ENCODE data around the gene INTS1.

The INTS1 gene

DNA sequence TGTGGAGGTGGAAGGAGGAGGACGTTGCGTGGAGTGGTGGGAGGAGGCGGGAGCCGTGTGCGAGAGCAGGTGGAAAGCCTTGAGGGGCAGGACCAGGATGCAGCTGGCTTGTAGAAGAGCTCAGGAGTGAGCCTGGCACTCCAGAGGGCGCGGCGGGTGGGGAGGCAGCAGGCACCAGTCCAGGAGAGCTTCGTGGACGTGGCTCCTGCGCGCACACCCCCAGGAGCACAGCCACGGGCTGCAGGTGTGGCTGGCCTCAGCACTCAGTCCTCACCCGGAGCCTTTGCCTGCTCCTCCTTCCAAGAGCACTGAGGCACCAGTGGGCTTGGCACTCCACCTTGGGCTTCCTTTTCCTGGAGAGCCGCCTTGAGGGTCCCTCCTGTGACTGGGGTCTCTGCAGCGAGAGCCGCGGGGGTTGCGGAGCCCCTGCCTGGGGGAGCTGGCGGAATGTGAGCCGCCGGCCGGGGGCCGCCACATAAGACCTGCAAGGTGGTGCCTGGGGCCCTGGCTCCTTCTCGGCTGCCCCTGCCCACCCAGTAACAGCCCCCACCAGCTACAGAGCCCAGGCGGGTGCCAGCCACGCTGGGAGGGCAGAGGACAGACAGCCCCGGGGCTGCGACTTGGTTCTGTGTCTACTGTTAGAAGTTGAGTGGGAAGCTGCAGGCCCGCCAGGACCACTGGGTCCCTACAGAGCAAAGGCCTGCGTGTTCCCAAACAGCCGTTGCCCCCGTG, 37.4 kb upstream of the INTS1 start:
- no peak for DNase-seq

- DNase-seq: no peak
Measured at GRCh38 chr7:1540776-1541271, 36.6 kb upstream of the INTS1 start.

DNA sequence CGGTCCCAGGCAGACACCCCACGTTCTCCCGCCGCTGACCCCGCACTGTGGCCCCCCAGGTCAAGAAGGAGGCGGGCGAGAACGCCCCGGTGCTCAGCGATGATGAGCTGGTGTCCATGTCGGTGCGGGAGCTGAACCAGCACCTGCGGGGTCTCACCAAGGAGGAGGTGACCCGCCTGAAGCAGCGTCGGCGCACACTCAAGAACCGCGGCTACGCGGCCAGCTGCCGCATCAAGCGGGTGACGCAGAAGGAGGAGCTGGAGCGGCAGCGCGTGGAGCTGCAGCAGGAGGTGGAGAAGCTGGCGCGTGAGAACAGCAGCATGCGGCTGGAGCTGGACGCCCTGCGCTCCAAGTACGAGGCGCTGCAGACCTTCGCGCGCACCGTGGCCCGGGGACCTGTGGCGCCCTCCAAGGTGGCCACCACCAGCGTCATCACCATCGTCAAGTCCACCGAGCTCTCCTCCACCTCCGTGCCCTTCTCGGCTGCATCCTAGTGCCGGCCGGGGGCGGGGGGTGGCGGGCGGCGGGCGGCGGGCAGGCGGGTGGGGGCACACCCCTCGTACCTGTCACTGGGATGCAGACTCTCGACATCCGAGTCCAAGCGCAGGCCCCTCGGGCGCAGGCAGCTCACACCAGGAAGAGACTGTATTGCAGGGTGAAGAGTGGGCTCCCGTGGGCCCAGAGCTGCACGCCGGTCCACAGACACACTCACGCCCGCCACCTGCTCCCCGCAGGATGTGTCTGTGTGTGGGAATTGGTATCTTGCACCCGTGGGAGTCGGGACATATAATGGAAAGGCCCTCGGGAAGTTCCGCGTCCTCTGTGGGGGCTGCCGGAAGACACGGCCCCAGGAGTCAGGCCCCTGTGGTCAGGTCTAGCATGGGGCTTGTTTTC, 35.9 kb upstream of the INTS1 start:
- DNase-seq: no peak

DNA sequence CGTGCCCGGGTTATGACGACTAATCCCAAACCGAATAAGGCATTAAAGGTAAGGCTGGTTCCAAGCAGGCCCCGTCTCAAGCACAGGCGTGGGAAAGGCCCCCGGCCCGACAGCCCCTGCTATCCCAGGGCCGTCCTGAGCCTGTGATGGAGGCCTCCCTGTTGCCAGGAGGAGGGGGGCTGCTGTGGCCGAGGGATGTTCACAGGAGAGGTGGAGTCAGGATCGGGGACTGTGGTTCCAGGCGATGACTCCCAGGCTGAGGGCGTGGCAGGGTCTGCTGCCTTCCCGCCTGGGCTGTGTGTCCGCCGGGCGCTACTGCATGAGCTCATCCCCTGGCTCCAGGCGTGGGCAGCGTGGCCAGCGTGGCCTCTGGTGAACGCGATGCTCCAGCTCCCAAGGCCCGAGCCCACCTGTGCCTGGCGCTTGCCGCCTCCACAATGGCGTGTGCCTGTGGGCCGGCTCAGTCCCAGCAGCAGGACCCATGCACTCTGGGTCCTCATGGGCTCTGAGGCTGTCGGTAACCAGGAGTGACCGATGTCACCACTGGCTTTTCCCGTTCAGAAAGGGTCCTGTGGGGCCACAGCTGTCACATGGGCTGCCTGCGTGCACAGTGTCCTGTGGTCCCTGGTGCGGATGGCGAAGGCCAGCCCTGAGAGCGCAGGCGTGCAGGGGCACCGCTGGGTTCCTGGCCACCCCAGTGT, 35.1 kb upstream of the INTS1 start:
- no peak for DNase-seq

DNA sequence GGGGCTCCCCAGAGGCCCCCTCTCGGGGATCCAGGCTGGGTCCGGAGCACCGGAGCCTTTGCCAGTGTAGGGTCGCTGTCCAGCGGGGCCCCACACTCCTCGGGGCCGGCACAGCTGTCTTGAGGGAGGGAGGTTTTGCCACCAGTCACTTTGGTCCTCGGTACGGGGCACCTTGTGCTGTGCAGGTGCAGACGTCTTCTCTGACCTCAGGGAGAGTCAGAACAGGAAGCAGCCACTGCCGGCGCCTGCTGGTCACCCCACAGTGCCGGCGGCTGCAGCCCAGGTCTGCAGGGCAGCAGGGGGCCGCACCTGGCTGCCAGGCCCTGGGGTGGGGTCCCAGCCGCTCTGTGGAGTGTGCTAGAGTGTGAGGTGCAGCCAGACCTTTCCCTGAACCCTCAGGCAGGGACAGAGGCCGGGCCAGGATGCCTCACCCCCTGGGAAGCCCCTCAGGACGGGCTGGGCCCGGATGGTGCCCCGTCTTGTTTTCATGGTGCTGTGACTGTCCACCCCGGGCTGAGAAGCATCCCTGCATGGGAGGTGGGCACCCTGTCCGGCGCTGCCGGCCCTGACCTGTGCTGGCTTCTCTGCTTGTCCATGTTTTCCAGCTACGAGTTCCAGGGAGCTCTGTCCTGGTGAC, 34.5 kb upstream of the INTS1 start:
- DNase-seq: no peak

DNA sequence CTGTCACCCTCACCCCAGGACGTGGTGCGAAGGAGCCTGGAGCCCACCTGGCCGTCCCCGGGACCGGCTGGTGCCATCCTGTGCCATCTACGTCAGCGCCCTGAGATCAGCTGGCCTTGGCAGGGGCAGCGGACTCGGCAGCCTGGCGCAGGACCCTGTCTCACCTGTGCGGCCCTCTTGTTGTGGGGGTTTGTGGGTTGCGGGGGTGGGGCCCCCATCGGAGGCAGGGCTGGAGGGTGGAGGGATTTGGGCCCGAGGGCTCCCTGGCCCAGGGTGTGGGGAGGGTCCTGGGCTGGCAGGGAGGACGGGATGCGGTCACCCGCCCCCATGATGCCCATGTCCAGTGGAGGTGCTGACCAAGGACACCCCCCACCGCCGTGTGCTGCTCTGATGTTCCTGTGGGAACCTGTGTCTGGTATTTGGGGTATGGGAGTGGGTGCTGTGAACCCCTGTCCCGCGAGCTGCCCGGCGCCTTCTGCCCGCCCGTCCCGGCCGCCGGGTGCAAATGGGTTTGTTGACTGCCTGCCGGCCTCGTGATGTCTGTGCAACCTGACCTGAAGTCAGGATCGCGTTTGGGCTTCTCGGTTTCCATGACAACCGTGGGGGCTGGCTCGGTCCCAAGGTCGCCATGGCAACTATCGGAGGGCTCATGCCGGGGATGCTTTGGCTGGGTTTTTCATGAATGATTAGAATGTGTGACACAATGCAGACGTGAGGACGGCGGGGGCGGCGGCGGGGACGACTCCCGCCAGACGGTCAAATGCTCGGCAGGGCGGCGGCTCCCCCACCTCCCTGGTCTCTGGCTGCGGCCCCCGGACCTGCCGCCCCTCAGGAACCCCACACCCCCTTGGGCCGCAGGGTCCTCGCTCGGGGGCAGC, 33.6 kb upstream of the INTS1 start:
- peak; percentile 14 for DNase-seq

DNA sequence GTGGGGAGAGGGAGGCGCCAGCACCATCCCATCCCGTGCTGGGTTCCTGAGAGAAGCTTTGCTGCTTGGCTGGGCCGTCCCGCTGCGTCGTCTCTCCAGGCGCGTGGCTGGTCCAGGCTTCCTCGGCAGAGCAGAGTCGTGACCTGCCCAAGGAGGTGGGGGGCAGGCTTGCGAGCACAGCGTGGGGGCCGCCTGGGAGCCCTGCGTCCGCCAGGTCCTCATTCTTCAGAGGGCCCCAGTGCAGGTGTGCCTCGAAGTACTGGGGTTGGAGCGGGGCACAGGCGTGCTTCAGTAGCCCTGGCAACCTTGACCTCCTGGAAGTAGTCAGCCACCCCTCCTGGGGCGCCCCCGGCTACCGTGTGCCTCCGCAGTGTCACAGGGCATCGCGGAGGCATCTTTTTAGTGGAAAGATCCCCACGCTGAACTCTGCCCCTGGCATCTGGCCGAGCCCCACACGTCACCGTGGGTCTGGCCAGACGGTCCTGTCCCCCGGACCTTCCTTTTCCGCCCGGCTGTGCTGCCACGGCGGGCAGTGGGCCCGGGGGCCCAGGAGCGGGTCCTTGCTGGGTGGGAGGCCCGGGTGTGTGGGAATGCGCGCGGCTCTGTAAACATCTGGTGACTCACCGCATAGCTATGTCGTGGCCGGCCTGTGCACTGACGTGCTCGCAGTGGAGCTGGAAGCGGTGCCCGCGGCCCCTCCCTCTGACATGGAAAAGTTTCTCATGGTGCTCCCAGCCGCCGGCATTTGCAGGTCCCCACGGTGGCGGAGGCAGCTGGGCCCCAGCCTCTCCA, 32.8 kb upstream of the INTS1 start:
- DNase-seq: no peak

- DNase-seq: no peak
Measured at GRCh38 chr7:1536455-1536742, 32.2 kb upstream of the INTS1 start.

- DNase-seq: no peak
Measured at GRCh38 chr7:1535701-1536454, 31.7 kb upstream of the INTS1 start.

GRCh38 chr7:1535100-1535458, 30.9 kb upstream of the INTS1 start:
- DNase-seq: no peak

GRCh38 chr7:1534330-1535099, 30.3 kb upstream of the INTS1 start:
- no peak for DNase-seq

GRCh38 chr7:1533547-1534329, 29.5 kb upstream of the INTS1 start:
- no peak for DNase-seq

DNA sequence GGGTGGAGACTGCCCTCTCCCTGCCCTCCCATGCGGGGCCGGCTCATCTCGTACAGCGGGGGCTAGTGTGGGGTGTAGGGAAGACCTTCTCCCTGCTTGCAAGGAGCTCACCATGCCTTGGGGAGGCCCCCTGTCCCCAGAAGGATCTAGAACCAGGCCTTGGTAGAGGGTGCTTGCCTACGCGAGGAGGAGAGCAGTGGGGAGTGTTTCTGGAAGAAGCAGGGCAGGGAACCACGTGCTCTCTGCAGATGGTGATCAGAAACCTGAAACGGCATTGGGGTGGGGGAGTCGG, 29.0 kb upstream of the INTS1 start:
- no peak for DNase-seq

DNA sequence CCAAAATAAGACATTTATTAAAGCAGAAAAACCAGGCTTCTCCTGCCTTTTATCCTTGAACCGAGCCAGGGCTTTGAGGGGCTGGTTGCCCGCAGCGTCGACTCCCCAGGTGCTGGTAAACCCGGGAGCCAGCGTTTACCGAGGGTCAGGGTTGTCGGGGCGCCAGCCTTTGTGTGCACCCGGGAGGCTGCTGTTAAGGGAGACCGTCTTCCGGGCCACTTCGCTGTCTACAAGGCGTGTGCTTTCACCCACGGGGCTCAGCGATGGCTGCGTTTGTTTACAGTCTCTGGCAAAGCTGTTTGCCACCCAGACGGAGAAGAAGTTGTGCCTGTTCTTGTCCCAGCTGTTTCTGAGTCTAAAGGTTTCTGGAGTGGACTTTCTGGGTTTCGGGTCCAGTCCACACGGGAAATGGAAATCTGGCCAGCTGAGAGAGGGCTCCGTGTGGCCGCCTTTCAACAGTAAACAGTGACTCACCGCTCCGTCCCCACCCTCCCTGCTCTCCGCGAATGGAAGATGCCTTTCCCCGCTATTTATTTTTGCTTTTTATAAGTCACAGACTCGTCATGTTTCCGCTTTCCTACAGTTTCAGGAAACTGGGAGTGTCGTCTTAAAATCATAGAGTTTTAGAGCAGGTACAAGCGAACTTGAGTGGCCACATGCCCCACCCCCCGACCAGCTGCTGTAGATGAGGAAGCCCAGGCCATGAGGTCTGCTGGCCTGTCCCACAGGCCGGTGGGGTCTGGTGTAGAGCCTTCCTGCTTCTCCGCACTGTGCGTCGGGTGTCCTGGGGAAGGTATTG, 28.5 kb upstream of the INTS1 start:
- no peak for DNase-seq

- no peak for DNase-seq
Measured at GRCh38 chr7:1531979-1532455, 27.8 kb upstream of the INTS1 start.

GRCh38 chr7:1531263-1531978, 27.2 kb upstream of the INTS1 start:
- DNase-seq: no peak

DNA sequence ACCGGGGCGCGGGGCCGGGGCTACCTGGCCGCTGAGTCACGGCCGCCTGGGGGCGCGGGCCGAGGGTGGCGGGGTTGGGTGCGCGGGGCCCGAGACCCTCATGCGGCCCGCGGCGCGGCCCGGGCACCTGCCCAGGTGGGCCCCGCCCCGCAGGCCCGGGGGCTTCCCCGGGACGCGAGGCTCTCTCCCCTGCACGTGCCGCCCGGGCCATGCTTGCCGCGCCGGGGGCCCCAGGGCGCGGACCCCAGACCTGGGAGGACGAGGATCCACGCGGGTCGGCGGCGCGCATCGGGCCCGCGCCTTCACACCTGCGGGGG, 26.7 kb upstream of the INTS1 start:
- no peak for DNase-seq
